HG03442 (cell line): ENCODE data around the gene LILRA6.
"Not testable (repeated sequence)": the region's sequence is repeated elsewhere in the genome, so short reads cannot be mapped to it uniquely, and the experiment has no call there.

ENCODE experiments used
- ATAC-seq: cut with Tn5 transposase; IDR thresholded peaks from one replicate; pipeline ENCODE4 v1.9.1; 2021; ENCODE audit warnings: mild to moderate bottlenecking, moderate library complexity; ENCODE audit not compliant: unreplicated experiment

LILRA6 gene

GRCh38 chr19:54209058-54209810, 33.4 kb downstream of the LILRA6 start:
- ATAC-seq: no peak

DNA sequence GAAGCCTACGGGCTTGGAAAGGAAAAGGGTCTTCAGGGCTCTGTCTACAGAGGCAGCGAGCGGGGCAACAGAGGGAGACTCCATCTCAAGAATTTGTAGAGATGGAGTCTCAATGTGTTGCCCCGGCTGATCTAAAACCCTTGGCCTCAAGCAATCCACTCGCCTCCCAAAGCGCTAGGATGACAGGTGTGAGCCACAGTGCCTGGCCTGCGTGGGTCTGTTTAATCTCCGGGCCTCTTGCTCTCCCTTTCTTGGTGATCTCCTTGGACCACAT, 33.9 kb downstream of the LILRA6 start:
- no peak for ATAC-seq

- ATAC-seq: peak; percentile 39
These were observed 34.4 kb downstream of the LILRA6 start for GRCh38 chr19:54207983-54208783.

GRCh38 chr19:54207676-54207982, 35.0 kb downstream of the LILRA6 start:
- no peak for ATAC-seq

DNA sequence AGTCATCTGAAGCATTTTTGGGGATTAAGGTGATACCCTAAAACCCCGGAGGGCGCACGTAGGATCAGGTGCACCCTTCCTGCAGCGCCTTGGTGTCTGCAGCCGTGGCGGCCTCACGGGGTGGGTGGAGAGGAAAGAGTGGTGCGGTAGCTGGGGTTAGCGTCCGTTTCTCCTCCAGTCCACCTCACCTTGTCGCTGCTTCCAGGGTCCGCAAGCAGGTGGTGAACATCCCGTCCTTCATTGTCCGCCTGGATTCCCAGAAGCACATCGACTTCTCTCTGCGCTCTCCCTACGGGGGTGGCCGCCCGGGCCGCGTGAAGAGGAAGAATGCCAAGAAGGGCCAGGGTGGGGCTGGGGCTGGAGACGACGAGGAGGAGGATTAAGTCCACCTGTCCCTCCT, 35.4 kb downstream of the LILRA6 start:
- ATAC-seq: not testable (repeated sequence)

GRCh38 chr19:54206831-54207177, 35.8 kb downstream of the LILRA6 start:
- ATAC-seq: no peak

GRCh38 chr19:54206030-54206830, 36.4 kb downstream of the LILRA6 start:
- ATAC-seq: no peak

DNA sequence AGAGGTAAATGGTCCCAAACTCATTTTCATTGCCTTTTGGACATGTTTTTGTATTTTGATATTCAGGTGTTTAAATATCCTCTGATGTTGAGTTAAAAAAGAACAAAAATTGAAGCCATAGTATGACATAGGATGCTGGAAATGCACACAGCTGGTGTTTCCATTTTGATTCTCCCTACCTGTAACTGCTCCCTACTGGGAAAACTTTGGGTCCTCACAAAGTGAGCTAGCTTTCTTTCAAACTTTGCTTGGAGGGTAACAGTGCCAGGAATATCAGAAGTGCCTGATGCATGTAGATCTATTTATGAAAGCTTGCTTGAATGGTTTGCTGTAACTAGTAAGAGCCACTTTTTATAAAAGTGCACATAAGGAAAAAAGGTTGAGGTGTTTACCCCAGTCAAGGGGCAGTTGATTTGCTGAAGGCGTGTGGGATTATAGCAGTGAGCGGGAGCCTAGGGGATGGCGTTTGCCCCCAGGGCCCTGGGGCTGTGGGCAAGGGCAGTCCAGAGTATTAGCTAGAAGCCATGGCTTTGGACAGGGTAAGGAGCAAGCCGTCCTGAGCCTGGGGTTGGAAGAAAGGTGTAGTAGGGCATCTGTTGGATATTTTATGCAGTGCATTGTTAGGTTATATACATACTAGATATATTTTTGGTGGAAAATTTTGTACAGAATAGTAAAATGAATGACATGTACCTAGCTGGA, 37.7 kb downstream of the LILRA6 start:
- ATAC-seq: no peak

DNA sequence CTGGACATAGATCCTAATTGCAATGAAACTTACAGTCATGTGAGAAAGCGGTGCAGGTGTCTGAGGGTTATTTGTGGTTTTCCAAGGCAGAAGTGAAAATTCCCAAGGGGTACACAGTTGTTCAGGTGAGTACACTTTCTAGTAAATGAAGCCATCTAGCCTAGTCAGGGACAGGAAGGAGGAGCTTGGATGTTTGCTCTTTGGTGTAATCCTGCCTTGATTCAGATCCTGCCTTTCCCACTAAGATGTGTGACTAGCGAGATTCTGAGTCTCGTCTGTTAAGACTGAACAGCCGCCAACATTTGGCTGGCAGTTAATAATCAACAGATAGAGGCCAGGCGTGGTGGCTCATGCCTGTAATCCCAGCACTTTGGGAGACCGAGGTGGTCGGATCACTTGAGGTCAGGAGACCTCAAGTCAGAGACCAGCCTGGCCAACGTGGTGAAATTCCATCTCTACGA, 39.4 kb downstream of the LILRA6 start:
- no peak for ATAC-seq

GRCh38 chr19:54201980-54202379, 40.6 kb downstream of the LILRA6 start:
- no peak for ATAC-seq

GRCh38 chr19:54201172-54201701, 41.4 kb downstream of the LILRA6 start:
- ATAC-seq: no peak

GRCh38 chr19:54199401-54199800, 43.2 kb downstream of the LILRA6 start:
- ATAC-seq: no peak

- ATAC-seq: no peak
These were observed 45.5 kb downstream of the LILRA6 start for GRCh38 chr19:54197121-54197520.

GRCh38 chr19:54196536-54196935, 46.1 kb downstream of the LILRA6 start:
- no peak for ATAC-seq

- not testable (repeated sequence) for ATAC-seq
These were observed 48.1 kb downstream of the LILRA6 start for GRCh38 chr19:54194463-54194862.

- no peak for ATAC-seq
These were observed 49.6 kb downstream of the LILRA6 start for GRCh38 chr19:54193011-54193410.

DNA sequence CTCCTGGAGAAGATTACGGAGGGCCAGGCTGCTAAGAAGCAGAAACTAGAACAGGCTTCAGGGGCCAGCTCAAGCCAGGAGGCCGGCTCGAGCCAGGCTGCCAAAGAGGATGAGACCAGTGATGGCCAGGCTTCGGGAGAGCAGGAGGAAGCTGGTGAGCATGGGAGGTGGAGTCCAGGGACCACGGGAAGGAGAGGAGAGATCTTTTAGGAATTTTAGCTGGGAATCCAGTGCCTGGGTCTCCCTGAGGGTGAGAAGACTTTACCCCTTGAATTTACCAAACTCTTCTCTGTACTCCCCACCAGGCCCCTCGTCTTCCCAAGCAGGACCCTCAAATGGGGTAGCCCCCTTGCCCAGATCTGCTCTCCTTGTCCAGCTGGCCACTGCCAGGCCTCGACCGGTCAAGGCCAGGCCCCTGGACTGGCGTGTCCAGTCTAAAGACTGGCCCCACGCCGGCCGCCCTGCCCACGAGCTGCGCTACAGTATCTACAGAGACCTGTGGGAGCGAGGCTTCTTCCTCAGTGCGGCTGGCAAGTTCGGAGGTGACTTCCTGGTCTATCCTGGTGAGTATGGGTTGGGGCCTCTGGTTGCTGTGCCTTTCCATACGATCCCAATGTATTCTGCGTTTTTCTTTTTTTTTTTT, 50.7 kb downstream of the LILRA6 start:
- no peak for ATAC-seq

DNA sequence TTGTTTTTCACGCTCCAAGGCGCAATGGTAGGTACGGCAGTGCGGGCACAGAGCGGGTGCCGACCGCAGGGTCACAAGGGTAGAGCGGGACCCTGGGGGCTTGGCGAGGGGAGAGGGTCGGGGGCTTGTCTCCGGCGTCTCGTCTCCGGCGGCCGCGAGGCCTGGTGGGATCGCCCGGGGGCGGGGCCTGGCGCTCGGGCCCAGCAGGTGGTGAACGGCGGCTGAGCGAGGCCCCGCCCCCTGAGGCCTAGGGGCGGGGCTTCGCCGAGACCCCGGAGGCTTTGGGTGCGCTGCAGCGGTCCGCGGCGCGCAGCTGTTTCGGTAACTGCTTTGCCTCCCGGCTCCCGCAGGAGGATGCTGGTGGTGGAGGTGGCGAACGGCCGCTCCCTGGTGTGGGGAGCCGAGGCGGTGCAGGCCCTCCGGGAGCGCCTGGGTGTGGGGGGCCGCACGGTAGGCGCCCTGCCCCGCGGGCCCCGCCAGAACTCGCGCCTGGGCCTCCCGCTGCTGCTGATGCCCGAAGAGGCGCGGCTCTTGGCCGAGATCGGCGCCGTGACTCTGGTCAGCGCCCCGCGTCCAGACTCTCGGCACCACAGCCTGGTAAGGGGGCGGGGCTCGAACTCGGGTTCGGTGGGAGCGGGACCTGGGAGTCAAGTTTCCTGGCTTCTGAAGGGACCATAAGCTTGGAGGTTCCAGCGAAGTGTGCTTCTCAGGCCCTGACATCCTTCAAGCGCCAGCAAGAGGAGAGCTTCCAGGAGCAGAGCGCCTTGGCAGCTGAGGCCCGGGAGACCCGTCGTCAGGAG, 51.4 kb downstream of the LILRA6 start, which contains the start of gene TSEN34:
Gene TSEN34, plus strand, starts transcription at position 298 of the 800 bp plus-strand sequence. Its CDS starts 57 bp downstream, at position 355.
- peak; percentile 17 for ATAC-seq

- peak; percentile 41 for ATAC-seq
These were observed 52.0 kb downstream of the LILRA6 start for GRCh38 chr19:54190503-54191010.
